SJCRH30 (cell line): ENCODE results near the gene POLR2M. TPM values are rescaled to one million over a fixed set of nuclear protein-coding genes. Genes with fewer than 3 reads are reported as not detected.

Source experiments
- DNase-seq, 2 experiments: peaks; one replicate each; pipeline ENCODE4 v3.0.0-alpha.2; 2015 to 2020
- H3K27ac ChIP-seq: fragments of 250-450 bp; sonication (Bioruptor Pico); 2 replicates; pipeline ENCODE4 v1.5.1; 2020; ENCODE audit warnings: mild to moderate bottlenecking, moderate library complexity
- H3K27me3 ChIP-seq: fragments of 250-450 bp; sonication (Bioruptor Pico); 2 replicates; pipeline ENCODE4 v1.5.1; 2020; ENCODE audit warnings: mild to moderate bottlenecking, moderate library complexity
- H3K36me3 ChIP-seq: fragments of 250-450 bp; sonication (Bioruptor Pico); 2 replicates; pipeline ENCODE4 v1.5.1; 2020; ENCODE audit warnings: mild to moderate bottlenecking, moderate library complexity
- H3K4me1 ChIP-seq: fragments of 250-450 bp; sonication (Bioruptor Pico); 2 replicates; pipeline ENCODE4 v1.5.1; 2020; ENCODE audit warnings: mild to moderate bottlenecking, moderate library complexity
- H3K4me3 ChIP-seq: fragments of 250-450 bp; sonication (Bioruptor Pico); 2 replicates; pipeline ENCODE4 v1.5.1; 2020; ENCODE audit warnings: mild to moderate bottlenecking, moderate library complexity
- H3K9me3 ChIP-seq: fragments of 250-450 bp; sonication (Bioruptor Pico); replicated peaks from 2 replicates; pipeline ENCODE4 v1.5.1; 2020; ENCODE audit warnings: mild to moderate bottlenecking, moderate library complexity
- total RNA-seq: library from RNA; depleted of rRNA; stranded (reverse); fragments of >200 nt; shearing (Covaris generic); gene quantifications from 2 replicates; pipeline ENCODE4 v1.2.3, GENCODE V29; 2014

The POLR2M gene
- total RNA-seq, 1 experiment from 2014 or later: 416 TPM

GRCh38 chr15:57681011-57681410 lies 25.5 kb upstream of the POLR2M start:
- no peak overlapping the region for H3K27ac ChIP-seq
- no peaks in the 10 kb centered on the region; the same call in 1 of the 2 replicates for H3K9me3 ChIP-seq
- no peaks in the 10 kb centered on the region for H3K27me3 ChIP-seq
- no peak for DNase-seq
- no peak overlapping the region for H3K4me3 ChIP-seq
- peaks cover 10% of the 10 kb centered on the region for H3K4me1 ChIP-seq
- peaks cover 6% of the 10 kb centered on the region; the same call in 1 of the 2 replicates for H3K36me3 ChIP-seq

- no peak for DNase-seq
- H3K4me1 ChIP-seq: peaks cover 7% of the 10 kb centered on the region
- no peaks in the 10 kb centered on the region for H3K27me3 ChIP-seq
- no peak overlapping the region for H3K4me3 ChIP-seq
- peaks cover 6% of the 10 kb centered on the region; the same call in 1 of the 2 replicates for H3K36me3 ChIP-seq
- H3K27ac ChIP-seq: no peak overlapping the region
- H3K9me3 ChIP-seq: no peaks in the 10 kb centered on the region; the same call in 1 of the 2 replicates
These were observed 23.0 kb upstream of the POLR2M start for GRCh38 chr15:57683481-57683880.

- H3K27ac ChIP-seq: no peak overlapping the region
- H3K9me3 ChIP-seq: no peaks in the 10 kb centered on the region; the same call in 1 of the 2 replicates
- H3K4me3 ChIP-seq: no peak overlapping the region
- peaks cover 6% of the 10 kb centered on the region; the same call in 1 of the 2 replicates for H3K36me3 ChIP-seq
- H3K27me3 ChIP-seq: no peaks in the 10 kb centered on the region
- H3K4me1 ChIP-seq: peaks cover 7% of the 10 kb centered on the region
- no peak for DNase-seq
These were observed 21.9 kb upstream of the POLR2M start for GRCh38 chr15:57684491-57685151.

- H3K36me3 ChIP-seq: peaks cover 6% of the 10 kb centered on the region; the same call in 1 of the 2 replicates
- no peak for DNase-seq
- no peak overlapping the region for H3K4me3 ChIP-seq
- H3K27ac ChIP-seq: no peak overlapping the region
- H3K9me3 ChIP-seq: no peaks in the 10 kb centered on the region; the same call in 1 of the 2 replicates
- H3K4me1 ChIP-seq: peaks cover 7% of the 10 kb centered on the region
- no peaks in the 10 kb centered on the region for H3K27me3 ChIP-seq
These were observed 21.0 kb upstream of the POLR2M start for GRCh38 chr15:57685306-57686095.

GRCh38 chr15:57686657-57687056 lies 19.9 kb upstream of the POLR2M start:
- H3K36me3 ChIP-seq: no peaks in the 10 kb centered on the region
- no peak overlapping the region for H3K4me3 ChIP-seq
- no peaks in the 10 kb centered on the region for H3K27me3 ChIP-seq
- DNase-seq: no peak
- no peaks in the 10 kb centered on the region; the same call in 1 of the 2 replicates for H3K9me3 ChIP-seq
- H3K4me1 ChIP-seq: peaks cover 7% of the 10 kb centered on the region
- no peak overlapping the region for H3K27ac ChIP-seq

GRCh38 chr15:57690341-57690966 lies 16.1 kb upstream of the POLR2M start:
- DNase-seq: no peak
- H3K4me3 ChIP-seq: no peak overlapping the region

GRCh38 chr15:57691082-57691481 lies 15.4 kb upstream of the POLR2M start:
- Histone ChIP-seq H3K27me3 (no peaks in the 10 kb centered on the region), H3K27ac (no peak overlapping the region), H3K36me3 (no peaks in the 10 kb centered on the region), H3K9me3 (no peaks in the 10 kb centered on the region), H3K4me3 (no peak overlapping the region), H3K4me1 (peaks cover 35% of the 10 kb centered on the region)
- no peak for DNase-seq

More at GRCh38 chr15:57690341-57690966, 16.1 kb upstream of the POLR2M start:
- no peaks in the 10 kb centered on the region for H3K9me3 ChIP-seq
- H3K27me3 ChIP-seq: no peaks in the 10 kb centered on the region
- no peak overlapping the region for H3K27ac ChIP-seq
- no peaks in the 10 kb centered on the region for H3K36me3 ChIP-seq
- peaks cover 33% of the 10 kb centered on the region for H3K4me1 ChIP-seq

- H3K36me3 ChIP-seq: no peaks in the 10 kb centered on the region
- H3K27ac ChIP-seq: peak overlapping the region; percentile 18; the same call in 1 of the 2 replicates
- peak in 1 of 2 experiments; percentile 58 for DNase-seq
These were observed 13.8 kb upstream of the POLR2M start for GRCh38 chr15:57692709-57693108.

GRCh38 chr15:57694279-57694678 lies 12.2 kb upstream of the POLR2M start:
- Histone ChIP-seq H3K9me3 (no peaks in the 10 kb centered on the region), H3K36me3 (no peaks in the 10 kb centered on the region), H3K4me1 (peaks cover 47% of the 10 kb centered on the region), H3K27me3 (no peaks in the 10 kb centered on the region), H3K27ac (no peak overlapping the region), H3K4me3 (no peak overlapping the region)
- no peak for DNase-seq

More at GRCh38 chr15:57692709-57693108, 13.8 kb upstream of the POLR2M start:
- Histone ChIP-seq H3K4me1 (peaks cover 47% of the 10 kb centered on the region), H3K27me3 (no peaks in the 10 kb centered on the region), H3K4me3 (no peak overlapping the region), H3K9me3 (no peaks in the 10 kb centered on the region)

- Histone ChIP-seq H3K27ac (peak overlapping the region; percentile 83), H3K4me1 (peaks cover 47% of the 10 kb centered on the region)
- peak; percentile 92 to 98 for DNase-seq
These were observed 10.4 kb upstream of the POLR2M start for GRCh38 chr15:57696146-57696545.

GRCh38 chr15:57697588-57697987 lies 8.9 kb upstream of the POLR2M start:
- no peaks in the 10 kb centered on the region for H3K9me3 ChIP-seq
- H3K4me1 ChIP-seq: peaks cover 49% of the 10 kb centered on the region
- DNase-seq: no peak
- no peaks in the 10 kb centered on the region for H3K36me3 ChIP-seq
- H3K27ac ChIP-seq: no peak overlapping the region
- H3K27me3 ChIP-seq: no peaks in the 10 kb centered on the region
- H3K4me3 ChIP-seq: no peak overlapping the region

More at GRCh38 chr15:57696146-57696545, 10.4 kb upstream of the POLR2M start:
- Histone ChIP-seq H3K9me3 (no peaks in the 10 kb centered on the region), H3K36me3 (no peaks in the 10 kb centered on the region), H3K27me3 (no peaks in the 10 kb centered on the region), H3K4me3 (no peak overlapping the region)

- Histone ChIP-seq H3K36me3 (no peaks in the 10 kb centered on the region), H3K4me3 (no peak overlapping the region), H3K9me3 (no peaks in the 10 kb centered on the region), H3K27me3 (no peaks in the 10 kb centered on the region), H3K4me1 (peaks cover 49% of the 10 kb centered on the region), H3K27ac (no peak overlapping the region)
- DNase-seq: no peak
These were observed 8.3 kb upstream of the POLR2M start for GRCh38 chr15:57698243-57698642.

GRCh38 chr15:57698991-57699390 lies 7.5 kb upstream of the POLR2M start:
- no peak for DNase-seq
- H3K27me3 ChIP-seq: no peaks in the 10 kb centered on the region
- no peaks in the 10 kb centered on the region for H3K9me3 ChIP-seq
- no peak overlapping the region for H3K27ac ChIP-seq
- H3K4me3 ChIP-seq: no peak overlapping the region
- H3K4me1 ChIP-seq: peaks cover 50% of the 10 kb centered on the region
- no peaks in the 10 kb centered on the region for H3K36me3 ChIP-seq

GRCh38 chr15:57703387-57703786 lies 3.1 kb upstream of the POLR2M start:
- peak in 1 of 2 experiments; percentile 59 for DNase-seq
- Histone ChIP-seq H3K9me3 (no peaks in the 10 kb centered on the region), H3K4me3 (no peak overlapping the region), H3K27ac (peak overlapping the region; percentile 26), H3K4me1 (peaks cover 45% of the 10 kb centered on the region), H3K27me3 (no peaks in the 10 kb centered on the region), H3K36me3 (peaks cover under 1% of the 10 kb centered on the region)

- DNase-seq: no peak
- Histone ChIP-seq H3K4me3 (no peak overlapping the region), H3K4me1 (peaks cover 47% of the 10 kb centered on the region), H3K9me3 (no peaks in the 10 kb centered on the region), H3K27ac (no peak overlapping the region), H3K36me3 (peaks cover 9% of the 10 kb centered on the region), H3K27me3 (no peaks in the 10 kb centered on the region)
These were observed 2.1 kb upstream of the POLR2M start for GRCh38 chr15:57704441-57704840.
